HepG2 (cell line): ENCODE measurements around the gene DNAJB11. TPM values are rescaled to one million over a fixed set of nuclear protein-coding genes. Genes with fewer than 3 reads are reported as not detected.

ENCODE experiments used
- DR1 ChIP-seq: sonication (generic); formaldehyde crosslinking; IDR thresholded peaks from 2 replicates; pipeline ENCODE4 v1.8.0; 2021; ENCODE audit warnings: mild to moderate bottlenecking, missing genetic modification reagents, inconsistent platforms
- ELK4 ChIP-seq: sonication (generic); formaldehyde crosslinking; IDR thresholded peaks from 2 replicates; pipeline ENCODE4 v1.9.0; 2021; ENCODE audit warnings: missing genetic modification reagents, borderline replicate concordance
- FOSL1 ChIP-seq: sonication (generic); formaldehyde crosslinking; IDR thresholded peaks from 2 replicates; pipeline ENCODE4 v1.9.0; 2021; ENCODE audit warnings: missing genetic modification reagents, borderline replicate concordance
- GLI4 ChIP-seq: sonication (generic); formaldehyde crosslinking; IDR thresholded peaks from 2 replicates; pipeline ENCODE4 v1.5.1; 2020; ENCODE audit warnings: missing genetic modification reagents, mild to moderate bottlenecking, moderate library complexity, borderline replicate concordance
- HOXA7 ChIP-seq: sonication (generic); formaldehyde crosslinking; IDR thresholded peaks from 2 replicates; pipeline ENCODE4 v1.8.1; 2022; ENCODE audit warnings: mild to moderate bottlenecking, missing genetic modification reagents, moderate library complexity
- IKZF5 ChIP-seq: IDR thresholded peaks from 2 replicates; pipeline ENCODE4 v1.6.1; 2018; ENCODE audit warnings: missing genetic modification reagents, mild to moderate bottlenecking, missing compliant biosample characterization
- IRF2 ChIP-seq: IDR thresholded peaks from 2 replicates; pipeline ENCODE4 v1.6.1; 2018; ENCODE audit warnings: missing genetic modification reagents, missing compliant biosample characterization
- MAZ ChIP-seq, 2 experiments: sonication (generic) in 1 of 2; formaldehyde crosslinking in 1 of 2; IDR thresholded peaks; 2 replicates each; pipeline versions ENCODE4 v1.5.0 to v1.6.1; 2012 to 2020; ENCODE audit warnings: low read depth in 2 of 2, mild to moderate bottlenecking in 2 of 2, borderline replicate concordance in 1 of 2, improper control_type of control experiment in 1 of 2, low read length in 1 of 2, missing genetic modification reagents in 1 of 2, moderate library complexity in 1 of 2
- MIXL1 ChIP-seq: IDR thresholded peaks from 2 replicates; pipeline ENCODE4 v1.6.1; 2016
- NFRKB ChIP-seq: fragments of 450-650 bp; IDR thresholded peaks from 2 replicates; pipeline ENCODE4 v1.6.1; 2017
- NR3C1 ChIP-seq: sonication (generic); formaldehyde crosslinking; IDR thresholded peaks from 2 replicates; pipeline ENCODE4 v1.4.0; 2020; ENCODE audit warnings: missing genetic modification reagents
- SAP130 ChIP-seq: IDR thresholded peaks from 2 replicates; pipeline ENCODE4 v1.6.1; 2016; ENCODE audit warnings: low read depth
- THYN1 ChIP-seq: sonication (generic); formaldehyde crosslinking; IDR thresholded peaks from 2 replicates; pipeline ENCODE4 v1.8.1; 2023; ENCODE audit warnings: low read depth, mild to moderate bottlenecking, moderate library complexity, missing genetic modification reagents, borderline replicate concordance
- ZBTB8A ChIP-seq: sonication (generic); formaldehyde crosslinking; IDR thresholded peaks from 2 replicates; pipeline ENCODE4 v1.4.0; 2020; ENCODE audit warnings: mild to moderate bottlenecking, low read depth, missing genetic modification reagents, borderline replicate concordance
- ZMYM2 ChIP-seq: sonication (generic); formaldehyde crosslinking; IDR thresholded peaks from 2 replicates; pipeline ENCODE4 v1.8.0; 2022; ENCODE audit warnings: mild to moderate bottlenecking, missing genetic modification reagents
- ZNF205 ChIP-seq: IDR thresholded peaks from 2 replicates; pipeline ENCODE4 v1.6.1; 2018; ENCODE audit warnings: missing biosample characterization, missing genetic modification reagents
- ZNF256 ChIP-seq: sonication (generic); formaldehyde crosslinking; conservative IDR thresholded peaks from 2 replicates; pipeline ENCODE4 v1.4.0; 2020; ENCODE audit warnings: missing genetic modification reagents
- ZNF572 ChIP-seq: sonication (generic); formaldehyde crosslinking; IDR thresholded peaks from 2 replicates; pipeline ENCODE4 v1.5.1; 2020; ENCODE audit warnings: mild to moderate bottlenecking, missing genetic modification reagents
- ZNF761 ChIP-seq: sonication (generic); formaldehyde crosslinking; conservative IDR thresholded peaks from 2 replicates; pipeline ENCODE4 v1.4.0; 2020; ENCODE audit warnings: mild to moderate bottlenecking, missing genetic modification reagents
- ZNF816 ChIP-seq: sonication (generic); formaldehyde crosslinking; IDR thresholded peaks from 2 replicates; pipeline ENCODE4 v1.8.0; 2022; ENCODE audit warnings: missing genetic modification reagents, mild to moderate bottlenecking, borderline replicate concordance
- ZNF83 ChIP-seq: sonication (generic); formaldehyde crosslinking; IDR thresholded peaks from 2 replicates; pipeline ENCODE4 v1.4.0; 2020; ENCODE audit warnings: missing genetic modification reagents, mild to moderate bottlenecking, borderline replicate concordance
- ZNF879 ChIP-seq: sonication (generic); formaldehyde crosslinking; IDR thresholded peaks from 2 replicates; pipeline ENCODE4 v1.8.1; 2023; ENCODE audit warnings: missing genetic modification reagents
- ZNF891 ChIP-seq: sonication (generic); formaldehyde crosslinking; IDR thresholded peaks from 2 replicates; pipeline ENCODE4 v1.5.0; 2020; ENCODE audit warnings: mild to moderate bottlenecking, missing genetic modification reagents
- polyA plus RNA-seq, 8 experiments: library from polyadenylated mRNA; depleted of rRNA in 3 of 8; stranded (reverse) in 7 of 8; unstranded in 1 of 8; fragments of >200 nt; fragmentation: Illumina TruSeq in 4 of 8; extraction: Trizol in 4 of 8; gene quantifications; 2 replicates each; pipeline versions ENCODE4 v1.2.1 to v1.2.3, GENCODE V29; 2011 to 2016; ENCODE audit warnings: low read depth in 4 of 8, missing spikeins in 1 of 8, mixed read lengths in 1 of 8; ENCODE audit not compliant: insufficient read depth in 1 of 8
- total RNA-seq, 5 experiments: library from RNA; depleted of rRNA; stranded (reverse); fragments of >200 nt; fragmentation: Illumina TruSeq; extraction: Trizol; gene quantifications; 2 replicates each; pipeline ENCODE4 v1.2.3, GENCODE V29; 2016; ENCODE audit warnings: low read depth in 1 of 5
- TF ChIP-seq, protein P1 (sequence below): sonication (generic); formaldehyde crosslinking; IDR thresholded peaks from 2 replicates; pipeline ENCODE4 v1.4.0; 2020; ENCODE audit warnings: missing genetic modification reagents, borderline replicate concordance
- TF ChIP-seq, protein P2 (sequence below): sonication (generic); formaldehyde crosslinking; IDR thresholded peaks from 2 replicates; pipeline ENCODE4 v1.4.0; 2020; ENCODE audit warnings: missing genetic modification reagents
- TF ChIP-seq, protein P3 (sequence below): sonication (generic); formaldehyde crosslinking; IDR thresholded peaks from 2 replicates; pipeline ENCODE4 v1.8.1; 2023; ENCODE audit warnings: missing genetic modification reagents, inconsistent platforms, borderline replicate concordance

The DNAJB11 gene
- total and polyA plus RNA-seq, 2 of the 13 experiments (the other 11 are each of a cell fraction or from before 2014, with no cell fraction given) = 41.0 to 132 TPM

GRCh38 chr3:186618318-186618938, 47.9 kb downstream of the DNAJB11 start (continued):
- TF ChIP-seq ELK4 (CRISPR knock-in tag) (no peak), ZNF891 (CRISPR knock-in tag) (peak; percentile 35; the same call in 1 of the 2 replicates), ZNF256 (CRISPR knock-in tag) (no peak), NR3C1 (no peak), ZNF816 (CRISPR knock-in tag) (peak; percentile 88; the same call in 1 of the 2 replicates), MIXL1 (no peak), DR1 (CRISPR knock-in tag) (no peak), ZNF879 (no peak), MAZ (IDR thresholded peaks at IDR 0.05; ENCODE audit: borderline replicate concordance, low read depth, low read length) (no peak), MAZ (CRISPR knock-in tag; IDR thresholded peaks at IDR 0.05; ENCODE audit: low read depth) (peak; percentile 11; the same call in 1 of the 2 replicates), IKZF5 (CRISPR knock-in tag) (no peak), GLI4 (CRISPR knock-in tag) (no peak), ZBTB8A (CRISPR knock-in tag) (no peak), HOXA7 (peak; percentile 28; the same call in 1 of the 2 replicates), ZNF761 (CRISPR knock-in tag) (no peak), ZNF205 (CRISPR knock-in tag) (no peak), ZNF83 (CRISPR knock-in tag) (no peak), IRF2 (CRISPR knock-in tag) (no peak), FOSL1 (no peak), SAP130 (CRISPR knock-in tag) (peak; percentile 34; the same call in 1 of the 2 replicates), ZNF572 (CRISPR knock-in tag) (peak; percentile 44; the same call in 1 of the 2 replicates), ZMYM2 (CRISPR knock-in tag) (no peak), THYN1 (CRISPR knock-in tag) (no peak), NFRKB (no peak)
- TF ChIP-seq, protein P1, sequence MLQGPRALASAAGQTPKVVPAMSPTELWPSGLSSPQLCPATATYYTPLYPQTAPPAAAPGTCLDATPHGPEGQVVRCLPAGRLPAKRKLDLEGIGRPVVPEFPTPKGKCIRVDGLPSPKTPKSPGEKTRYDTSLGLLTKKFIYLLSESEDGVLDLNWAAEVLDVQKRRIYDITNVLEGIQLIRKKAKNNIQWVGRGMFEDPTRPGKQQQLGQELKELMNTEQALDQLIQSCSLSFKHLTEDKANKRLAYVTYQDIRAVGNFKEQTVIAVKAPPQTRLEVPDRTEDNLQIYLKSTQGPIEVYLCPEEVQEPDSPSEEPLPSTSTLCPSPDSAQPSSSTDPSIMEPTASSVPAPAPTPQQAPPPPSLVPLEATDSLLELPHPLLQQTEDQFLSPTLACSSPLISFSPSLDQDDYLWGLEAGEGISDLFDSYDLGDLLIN = no peak
- TF ChIP-seq, protein P2, sequence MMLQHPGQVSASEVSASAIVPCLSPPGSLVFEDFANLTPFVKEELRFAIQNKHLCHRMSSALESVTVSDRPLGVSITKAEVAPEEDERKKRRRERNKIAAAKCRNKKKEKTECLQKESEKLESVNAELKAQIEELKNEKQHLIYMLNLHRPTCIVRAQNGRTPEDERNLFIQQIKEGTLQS = no peak
- TF ChIP-seq, protein P3, sequence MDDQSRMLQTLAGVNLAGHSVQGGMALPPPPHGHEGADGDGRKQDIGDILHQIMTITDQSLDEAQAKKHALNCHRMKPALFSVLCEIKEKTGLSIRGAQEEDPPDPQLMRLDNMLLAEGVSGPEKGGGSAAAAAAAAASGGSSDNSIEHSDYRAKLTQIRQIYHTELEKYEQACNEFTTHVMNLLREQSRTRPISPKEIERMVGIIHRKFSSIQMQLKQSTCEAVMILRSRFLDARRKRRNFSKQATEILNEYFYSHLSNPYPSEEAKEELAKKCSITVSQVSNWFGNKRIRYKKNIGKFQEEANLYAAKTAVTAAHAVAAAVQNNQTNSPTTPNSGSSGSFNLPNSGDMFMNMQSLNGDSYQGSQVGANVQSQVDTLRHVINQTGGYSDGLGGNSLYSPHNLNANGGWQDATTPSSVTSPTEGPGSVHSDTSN = 0 out of 2 replicates have a peak, but pooled peaks have one; percentile 34
